ENCODE measurements around the gene MED13.

The MED13 gene

GRCh38 chr17:62064791-62065563 is at the start of gene MED13:
Gene MED13, minus strand, starts transcription at chr17:62065278. Its CDS starts 73 bp downstream, at chr17:62065205.
- peak; percentile 44 for DNase-seq

- DNase-seq, result no peak
Observed at GRCh38 chr17:62112229-62112628, 47.2 kb upstream of the MED13 start.

GRCh38 chr17:62111562-62112171 is 46.6 kb upstream of the MED13 start:
- no peak for DNase-seq

GRCh38 chr17:62110923-62111484 is 45.9 kb upstream of the MED13 start:
- no peak for DNase-seq

GRCh38 chr17:62109924-62110323 is 44.8 kb upstream of the MED13 start:
- no peak for DNase-seq

- DNase-seq, result peak; percentile 78
Observed at GRCh38 chr17:62109378-62109902, 44.4 kb upstream of the MED13 start.

GRCh38 chr17:62105861-62106260 is 40.8 kb upstream of the MED13 start:
- DNase-seq, result no peak

GRCh38 chr17:62105357-62105756 is 40.3 kb upstream of the MED13 start:
- no peak for DNase-seq

GRCh38 chr17:62101515-62101914 is 36.4 kb upstream of the MED13 start:
- no peak for DNase-seq

GRCh38 chr17:62101090-62101489 is 36.0 kb upstream of the MED13 start:
- DNase-seq, result no peak

- no peak for DNase-seq
Observed at GRCh38 chr17:62100055-62100454, 35.0 kb upstream of the MED13 start.

- DNase-seq, result no peak
Observed at GRCh38 chr17:62099532-62099931, 34.5 kb upstream of the MED13 start.

- no peak for DNase-seq
Observed at GRCh38 chr17:62098623-62099231, 33.6 kb upstream of the MED13 start.

GRCh38 chr17:62096401-62096670 is 31.3 kb upstream of the MED13 start:
- DNase-seq, result no peak

- no peak for DNase-seq
Observed at GRCh38 chr17:62094175-62094574, 29.1 kb upstream of the MED13 start.

- DNase-seq, result peak; percentile 37
Observed at GRCh38 chr17:62093188-62094155, 28.4 kb upstream of the MED13 start.

GRCh38 chr17:62092784-62093183 is 27.7 kb upstream of the MED13 start:
- no peak for DNase-seq

GRCh38 chr17:62091804-62092203 is 26.7 kb upstream of the MED13 start:
- no peak for DNase-seq

- no peak for DNase-seq
Observed at GRCh38 chr17:62090868-62091267, 25.8 kb upstream of the MED13 start.

- no peak for DNase-seq
Observed at GRCh38 chr17:62090021-62090824, 25.1 kb upstream of the MED13 start.

- DNase-seq, result no peak
Observed at GRCh38 chr17:62089334-62089733, 24.3 kb upstream of the MED13 start.

- no peak for DNase-seq
Observed at GRCh38 chr17:62086737-62087136, 21.7 kb upstream of the MED13 start.
